CD4-positive, alpha-beta T cell treated with Interleukin-15 for 4 hours (primary cell): ENCODE data around the gene ENAH.
"Not testable (repeated sequence)": the region's sequence is repeated elsewhere in the genome, so short reads cannot be mapped to it uniquely, and the experiment has no call there.

Experiments
- DNase-seq: peaks from one replicate; pipeline ENCODE4 v3.0.0-alpha.2; 2020; ENCODE audit warnings: low spot score

ENAH gene

DNA sequence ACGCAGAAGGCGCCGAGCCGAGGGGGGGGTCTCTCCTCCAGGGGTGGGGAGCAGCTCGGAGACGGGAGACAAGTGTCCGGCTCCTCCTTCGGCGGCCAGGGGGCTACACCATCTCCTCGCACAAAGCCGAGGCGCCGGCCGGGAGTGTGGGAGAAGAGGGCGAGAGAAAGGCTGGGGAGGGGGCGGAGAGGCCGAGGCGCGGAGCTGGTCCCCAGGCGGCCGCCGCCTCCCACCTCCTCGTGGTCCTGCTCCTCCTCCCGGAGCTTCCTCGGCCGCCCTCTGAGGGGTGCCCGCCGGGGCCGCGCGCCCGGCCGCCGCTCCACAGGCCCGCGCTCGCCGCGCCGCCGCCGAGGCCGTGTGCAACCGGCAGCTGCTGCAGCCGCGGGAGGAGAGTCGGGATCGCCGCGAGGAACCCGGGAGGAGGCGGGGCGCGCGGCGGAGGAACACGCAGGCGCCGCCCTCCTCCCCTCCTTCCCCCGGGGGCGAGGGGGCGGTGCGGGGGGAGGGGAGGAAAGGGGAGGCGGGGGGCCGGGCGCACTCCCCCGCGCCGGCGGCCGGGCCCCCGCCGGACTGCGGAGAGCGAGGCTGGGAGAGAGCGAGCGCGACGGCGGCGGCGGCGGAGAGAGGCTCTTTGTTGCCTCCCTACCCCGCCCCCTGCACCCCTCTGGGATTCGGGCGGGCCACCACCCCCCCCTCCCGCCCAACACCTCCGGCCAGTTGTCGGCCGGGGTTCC, at the start of gene ENAH:
Gene ENAH (minus strand): TSS at position 395 of the 734 bp plus-strand sequence. CDS start 433 bp downstream, outside the sequence.
- no peak for DNase-seq

DNA sequence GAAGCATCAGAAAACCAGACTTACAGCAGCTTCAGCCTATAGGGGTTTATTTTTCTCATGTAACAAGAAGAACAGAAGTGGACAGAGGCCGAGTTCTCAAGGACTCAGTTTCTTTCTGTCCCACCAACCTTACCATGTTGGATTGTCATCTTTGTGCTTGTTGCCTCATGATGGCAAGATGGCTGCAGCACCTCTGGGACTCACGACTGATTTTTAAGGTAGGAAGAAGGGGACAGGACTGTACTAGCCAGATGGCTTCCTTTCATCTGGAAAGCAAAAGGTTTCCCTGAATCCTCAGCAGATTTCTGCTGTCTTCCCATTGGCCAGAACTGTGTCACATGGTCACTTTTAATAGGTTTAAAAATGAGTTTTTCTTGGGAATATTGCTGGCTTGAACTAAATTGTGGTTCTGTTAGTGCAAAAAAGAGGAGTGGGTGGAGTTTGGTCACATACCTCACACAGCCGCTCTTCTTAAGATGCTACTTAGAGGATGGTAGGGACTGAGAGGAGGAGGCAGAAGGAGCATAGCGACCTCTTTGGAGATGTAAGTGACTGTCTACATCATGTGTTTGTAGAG, 48.1 kb upstream of the ENAH start:
- no peak for DNase-seq

DNA sequence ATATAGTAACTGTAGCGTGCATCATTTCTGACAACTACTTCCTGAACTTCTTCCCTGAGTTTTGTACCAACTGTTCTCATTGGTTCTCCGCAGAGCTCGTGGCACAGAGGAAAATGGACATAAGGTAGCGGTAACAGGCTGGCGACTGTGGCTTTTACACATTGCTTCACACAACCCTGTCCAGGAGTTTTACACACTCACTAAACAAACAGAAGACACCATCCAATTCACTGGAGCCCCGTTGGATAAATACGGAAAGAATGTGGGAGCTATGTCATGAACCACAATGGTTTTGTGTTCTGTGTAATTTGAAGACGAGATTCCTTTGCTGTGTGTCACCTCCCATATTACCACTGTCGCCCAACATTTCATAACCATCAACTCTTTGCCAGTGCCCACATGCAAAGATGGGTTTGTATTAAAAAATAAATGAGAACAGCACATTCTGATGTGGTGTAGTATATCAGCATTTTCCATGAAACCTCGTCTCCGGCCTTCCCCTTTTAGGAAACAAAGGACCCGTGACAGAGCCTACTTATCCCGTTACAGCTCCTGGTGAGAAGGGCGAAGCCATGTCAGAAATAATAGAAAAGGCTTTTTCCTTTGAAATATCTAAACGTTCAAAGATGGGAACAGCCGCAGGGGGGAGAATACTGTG, 47.4 kb upstream of the ENAH start:
- no peak for DNase-seq

DNA sequence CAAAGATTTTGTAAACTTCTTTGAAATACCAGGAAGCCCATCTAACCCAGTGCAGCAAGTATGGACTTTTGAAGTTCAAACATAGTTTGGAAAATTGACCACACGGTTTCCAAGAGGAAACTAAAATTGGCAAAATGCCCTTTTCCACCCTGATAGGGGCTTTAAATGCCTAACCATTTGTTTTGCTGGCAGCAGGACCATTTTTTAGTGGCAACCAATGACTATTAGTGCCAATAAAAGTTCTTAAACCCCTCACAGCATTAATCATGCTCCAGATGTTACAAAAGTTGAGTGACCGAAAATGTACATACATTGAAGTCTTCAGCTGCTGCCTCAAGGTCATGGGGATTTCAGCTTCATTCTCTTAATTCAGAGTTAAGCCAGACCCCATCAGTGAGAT, 46.4 kb upstream of the ENAH start:
- DNase-seq = no peak

DNA sequence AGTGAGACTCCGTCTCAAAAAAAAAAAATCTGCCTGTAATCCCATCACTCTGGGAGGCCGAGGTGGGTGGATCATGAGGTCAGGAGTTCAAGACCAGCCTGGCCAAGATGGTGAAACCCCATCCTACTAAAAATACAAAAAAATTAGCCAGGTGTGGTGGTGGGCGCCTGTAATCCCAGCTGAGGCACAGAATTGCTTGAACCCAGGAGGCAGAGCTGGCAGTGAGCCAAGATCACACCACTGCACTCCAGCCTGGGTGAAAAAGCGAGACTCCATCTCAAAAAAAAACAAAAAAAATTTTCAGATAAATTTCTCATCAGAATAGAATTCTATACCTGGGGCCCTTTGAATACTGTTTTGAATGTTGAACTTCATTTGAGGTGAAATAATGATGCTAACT, 45.3 kb upstream of the ENAH start:
- DNase-seq = not testable (repeated sequence)

DNA sequence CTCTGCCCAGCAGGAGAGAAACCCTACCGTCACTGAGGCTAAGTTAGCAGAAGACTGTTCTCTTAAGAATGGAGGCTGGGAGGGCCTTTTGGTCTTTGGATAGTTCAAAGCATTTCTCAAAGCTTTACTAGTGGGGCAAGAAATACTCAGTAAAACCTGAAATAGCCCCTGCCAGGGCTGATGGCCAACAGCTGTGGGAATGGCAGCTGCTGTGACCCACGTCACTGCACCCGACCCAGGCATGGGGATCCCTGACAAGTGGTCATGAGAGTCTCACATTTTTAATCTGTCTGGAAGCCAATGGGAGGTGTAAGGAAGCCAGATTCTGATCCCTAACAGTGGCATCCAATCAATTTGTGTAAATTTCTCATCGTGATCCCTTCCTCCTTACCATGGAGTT, 44.5 kb upstream of the ENAH start:
- DNase-seq = no peak

DNA sequence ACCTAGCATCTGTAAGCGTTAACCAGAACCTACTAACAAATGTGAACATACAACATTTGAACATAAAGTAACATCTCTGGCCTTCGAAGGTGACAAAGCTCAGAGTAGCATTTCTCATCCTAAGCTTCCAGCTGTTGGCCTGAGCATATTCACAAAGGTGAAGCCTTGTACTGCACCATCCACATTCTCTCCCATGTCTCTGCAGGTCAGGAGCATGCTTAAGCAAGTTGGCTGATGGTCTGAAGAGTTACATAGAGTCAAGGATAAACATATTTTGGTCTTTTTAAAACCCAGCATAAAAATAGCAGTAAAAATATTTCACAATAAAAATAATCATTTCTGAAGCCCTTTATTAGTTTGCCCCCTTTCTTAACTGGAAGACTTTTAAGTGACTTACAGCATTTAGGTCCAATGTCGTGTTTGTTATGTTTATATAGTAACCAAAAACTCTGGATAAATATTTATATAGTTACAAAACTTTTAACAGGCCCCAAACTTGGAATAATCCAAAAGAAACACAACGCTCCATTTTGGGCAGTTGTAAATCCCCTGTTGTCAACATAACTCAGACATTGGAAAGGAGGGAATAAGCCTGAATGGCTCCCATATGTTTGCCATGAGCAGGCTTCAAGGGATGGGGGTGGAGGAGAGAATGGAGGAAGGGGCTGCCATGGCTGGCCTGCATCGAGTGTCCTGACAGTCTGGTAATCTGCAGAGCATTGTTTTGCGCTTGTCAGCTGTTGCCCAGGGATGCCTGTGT, 42.8 kb upstream of the ENAH start:
- DNase-seq = no peak

DNA sequence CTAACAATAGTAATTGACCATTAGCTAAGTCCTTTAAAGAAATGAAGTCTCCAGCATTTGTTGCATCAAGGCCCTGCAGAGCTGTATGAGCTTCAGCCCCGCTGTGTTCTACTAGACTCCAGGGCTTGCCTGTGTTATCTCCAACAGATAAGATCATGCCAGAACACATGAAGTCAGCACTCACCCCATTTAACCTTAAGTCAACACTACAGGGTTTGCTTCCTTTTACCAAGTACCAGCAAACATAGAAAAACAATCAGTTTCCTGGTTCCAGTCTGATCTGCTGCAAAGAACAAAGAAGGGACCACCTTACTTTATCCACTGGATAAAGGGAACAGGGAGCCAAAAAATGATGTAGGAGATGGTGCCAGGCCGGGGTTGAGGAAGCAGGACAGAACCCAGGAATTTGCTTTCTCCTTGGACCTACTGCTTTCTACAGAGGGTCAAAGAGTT, 41.3 kb upstream of the ENAH start:
- DNase-seq = no peak

DNA sequence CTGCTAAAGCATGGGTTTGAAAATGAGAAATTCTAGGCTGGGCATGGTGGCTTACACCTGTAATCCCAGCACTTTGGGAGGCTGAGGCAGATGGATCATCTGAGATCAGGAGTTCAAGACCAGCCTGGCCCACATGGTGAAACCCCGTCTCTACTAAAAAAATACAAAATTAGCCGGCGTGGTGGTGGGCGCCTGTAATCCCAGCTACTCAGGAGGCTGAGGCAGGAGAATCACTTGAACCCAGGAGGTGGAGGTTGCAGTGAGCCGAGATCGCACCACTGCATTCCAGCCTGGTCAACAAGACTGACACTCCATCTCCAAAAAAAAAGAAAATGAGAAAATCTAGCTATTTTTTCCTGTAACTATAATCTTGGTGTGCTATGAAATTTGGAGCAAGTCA, 40.8 kb upstream of the ENAH start:
- not testable (repeated sequence) for DNase-seq

DNA sequence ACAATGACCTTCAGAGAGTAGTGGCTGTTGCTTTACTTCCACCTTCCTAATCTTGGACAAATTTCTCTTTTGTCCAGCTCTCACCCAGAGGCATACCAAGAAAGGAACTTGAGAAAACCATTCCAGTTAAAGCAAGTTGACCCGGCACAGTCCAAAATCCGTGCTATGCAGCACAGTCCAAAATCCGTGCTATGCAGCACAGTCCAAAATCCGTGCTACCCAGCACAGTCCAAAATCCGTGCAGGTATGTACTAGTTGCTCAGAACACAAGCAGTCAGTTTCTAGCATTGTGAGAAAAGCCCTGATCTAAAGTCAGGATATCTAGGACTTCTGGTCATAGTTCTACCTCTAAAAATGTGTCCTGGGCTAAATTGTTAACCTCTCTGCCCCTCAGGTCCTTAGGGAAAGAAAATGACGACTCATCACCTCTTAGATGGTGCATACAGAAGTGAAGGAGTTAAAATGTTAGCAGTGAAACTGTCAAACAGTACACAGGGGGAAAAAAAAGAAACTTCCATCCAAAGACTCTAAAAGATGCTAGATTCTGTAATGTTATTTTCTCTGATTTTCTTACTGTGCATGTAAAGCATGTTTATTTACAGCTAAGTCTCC, 40.3 kb upstream of the ENAH start:
- DNase-seq = no peak

DNA sequence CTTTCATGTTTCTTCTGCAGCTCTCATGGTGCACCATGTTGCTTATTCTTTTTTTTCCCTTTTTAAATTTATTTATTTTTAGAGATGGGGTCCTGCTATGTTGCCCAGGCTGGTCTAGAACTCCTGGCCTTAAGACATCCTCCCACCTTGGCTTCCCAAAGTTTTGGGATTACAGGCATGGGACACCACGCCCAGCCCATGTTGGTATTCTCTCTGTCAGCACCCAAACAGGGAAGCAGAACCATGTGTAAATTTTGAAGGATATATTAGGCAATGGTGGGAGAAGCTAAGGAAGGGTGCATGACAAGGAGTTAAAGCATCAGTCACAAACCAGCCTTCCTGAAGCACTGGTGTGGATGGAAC, 39.6 kb upstream of the ENAH start:
- no peak for DNase-seq

DNA sequence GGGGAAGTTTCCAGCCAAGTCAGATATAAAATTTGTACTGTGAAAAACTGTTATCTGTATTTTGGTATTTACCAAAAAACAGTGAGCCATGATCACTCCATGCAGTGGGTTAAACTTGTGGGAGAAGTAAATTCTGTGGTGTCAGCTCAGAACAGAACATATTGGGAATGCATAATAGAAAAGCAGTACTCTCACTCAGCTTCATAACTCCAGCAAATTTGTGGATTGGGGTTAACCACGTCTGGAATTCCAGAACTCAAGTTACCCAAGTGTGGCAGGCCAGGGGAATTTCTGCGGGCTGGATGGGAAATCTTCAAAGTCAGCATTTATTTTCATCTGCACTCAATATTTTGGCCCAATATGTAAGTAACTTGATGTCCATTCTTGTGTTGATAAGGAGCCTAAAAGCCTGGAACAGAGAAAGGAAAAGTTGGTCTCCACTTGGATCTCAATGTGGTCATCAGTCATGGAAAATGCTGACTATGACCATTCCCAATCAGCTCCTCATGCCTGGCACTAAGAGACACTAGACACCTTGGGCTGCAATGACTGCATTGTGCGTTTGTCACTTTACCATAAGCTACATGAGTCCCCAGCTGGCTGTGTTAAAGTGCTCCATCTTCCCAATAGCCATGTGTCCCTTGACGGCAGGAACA, 39.1 kb upstream of the ENAH start:
- DNase-seq = no peak

DNA sequence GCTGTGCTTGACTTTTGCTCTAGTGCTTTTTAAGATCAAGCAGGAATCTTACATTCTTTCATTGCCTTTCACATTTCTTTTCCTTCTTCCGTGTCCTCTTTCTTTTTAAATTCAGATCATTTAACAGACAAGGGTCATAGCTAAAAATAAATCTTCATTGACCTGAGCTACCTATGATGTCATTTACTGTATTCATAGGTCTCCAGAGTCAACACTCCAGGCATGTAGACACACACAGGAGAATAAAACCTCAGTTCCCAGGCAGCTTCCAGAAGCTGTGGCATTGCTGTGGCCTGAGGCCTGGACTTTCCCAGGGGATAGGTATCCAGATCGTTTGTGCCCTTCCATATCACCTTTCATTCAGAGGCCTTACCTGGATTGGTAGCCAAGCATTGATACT, 38.5 kb upstream of the ENAH start:
- no peak for DNase-seq

DNA sequence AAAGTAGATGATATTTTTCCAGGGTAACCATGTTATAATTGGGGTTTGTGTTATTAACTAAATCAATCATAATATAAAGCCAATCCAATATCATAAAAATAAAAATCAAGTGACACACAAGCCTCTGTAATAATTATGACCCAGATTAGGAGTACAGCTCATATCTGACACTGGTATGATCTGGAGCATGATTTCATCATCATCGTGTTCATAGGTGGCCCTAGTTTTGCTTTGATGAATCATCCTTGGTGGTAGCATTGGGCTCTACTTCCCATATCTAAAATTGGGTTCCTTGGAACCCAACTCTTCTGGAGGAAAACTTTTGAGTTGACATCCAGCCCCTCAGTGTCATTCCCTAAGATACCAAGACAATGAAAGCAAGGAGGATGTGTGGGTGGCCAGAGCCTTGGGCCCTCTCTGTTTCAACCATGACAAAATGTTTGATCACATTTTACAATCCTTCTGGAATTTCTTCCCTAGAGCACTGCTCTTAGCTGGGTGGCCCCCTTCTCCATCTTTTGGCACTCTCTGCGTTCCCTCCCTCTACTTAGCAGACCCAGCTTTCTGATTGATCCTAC, 37.0 kb upstream of the ENAH start:
- DNase-seq = no peak

DNA sequence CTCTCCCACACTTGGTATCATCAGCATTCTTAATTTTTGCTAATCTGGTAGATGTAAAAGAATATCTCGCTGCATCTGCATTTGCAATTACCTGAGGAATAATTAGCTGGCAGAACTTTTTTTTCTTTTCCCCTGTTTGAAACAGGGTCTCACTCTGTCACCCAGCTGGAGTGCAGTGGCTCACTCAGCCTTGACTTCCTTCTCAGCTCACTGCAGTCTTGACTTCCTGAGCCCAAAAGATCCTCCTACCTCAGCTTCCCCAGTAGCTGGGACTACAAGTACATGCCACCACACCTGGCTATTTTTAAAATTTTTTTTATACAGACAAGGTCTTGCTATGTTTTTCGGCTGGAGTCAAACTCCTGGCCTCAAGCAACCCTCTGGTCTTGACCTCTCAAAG, 35.4 kb upstream of the ENAH start:
- DNase-seq = no peak

DNA sequence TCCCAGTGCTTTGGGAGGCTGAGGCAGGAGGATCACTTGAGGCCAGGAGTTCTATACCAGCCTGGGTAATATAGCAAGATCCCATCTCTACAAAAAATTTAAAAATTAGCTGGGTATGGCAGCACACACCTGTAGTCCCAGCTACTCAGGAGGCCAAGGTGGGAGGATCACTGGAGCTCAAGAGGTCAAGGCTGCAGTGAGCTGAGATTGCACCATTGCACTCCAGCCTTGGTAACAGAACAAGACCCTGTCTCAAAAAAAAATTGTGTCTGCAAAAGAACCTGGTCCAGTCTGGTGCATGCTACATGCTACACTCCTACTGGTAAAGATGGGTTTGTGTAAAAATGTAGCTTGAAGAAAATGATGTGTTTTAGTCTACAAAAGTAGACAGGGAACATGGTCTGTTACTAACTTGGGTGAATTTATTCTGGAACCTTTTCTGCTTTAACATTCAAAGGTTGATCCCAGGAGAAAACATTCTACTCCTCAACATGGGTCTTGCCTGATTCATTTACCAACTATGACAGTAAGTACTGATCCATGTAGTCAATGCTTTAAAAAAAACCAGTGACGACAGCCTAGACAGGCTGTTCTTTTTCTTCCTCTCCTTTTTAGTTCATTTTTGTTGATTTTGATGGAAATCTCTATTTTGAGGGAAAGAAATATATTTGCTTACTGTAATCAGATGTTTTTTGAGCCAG, 32.7 kb upstream of the ENAH start:
- DNase-seq = no peak

DNA sequence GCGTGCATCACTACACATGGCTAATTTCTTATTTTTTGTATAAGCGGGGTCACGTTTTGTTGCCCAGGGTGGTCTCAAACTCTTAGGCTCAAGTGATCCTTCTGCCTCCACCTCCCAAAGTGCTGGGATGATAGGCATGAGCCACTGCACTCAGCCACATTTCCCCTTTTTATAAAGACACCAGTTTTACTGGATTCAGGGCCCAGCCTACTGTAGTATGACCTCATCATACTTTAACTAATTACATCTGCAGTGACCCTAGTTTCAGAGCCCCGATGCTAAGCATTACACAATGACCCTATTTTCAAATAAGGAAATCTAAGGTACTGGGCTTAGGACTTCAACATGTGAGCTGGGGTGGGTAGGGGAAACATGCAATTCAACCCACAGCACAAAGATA, 31.8 kb upstream of the ENAH start:
- no peak for DNase-seq

DNA sequence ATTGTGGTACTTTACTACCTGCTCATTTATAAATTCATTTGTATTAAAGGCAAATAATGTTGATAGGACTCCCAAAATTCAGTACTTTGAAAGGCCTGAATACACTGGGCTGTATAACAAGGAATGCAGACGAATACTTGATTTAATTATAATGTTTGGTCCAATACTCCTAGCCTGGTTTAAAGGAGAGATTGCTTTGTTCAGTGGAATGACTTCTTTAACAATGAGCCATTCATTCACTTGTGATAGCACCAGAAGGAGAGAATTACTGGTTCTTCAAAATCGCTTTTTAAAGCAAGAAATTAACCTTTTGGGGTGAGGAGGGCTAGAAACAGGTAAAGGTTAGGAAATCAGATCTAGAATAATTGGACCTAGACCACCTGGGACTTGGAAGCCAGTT, 28.3 kb upstream of the ENAH start:
- DNase-seq = no peak

DNA sequence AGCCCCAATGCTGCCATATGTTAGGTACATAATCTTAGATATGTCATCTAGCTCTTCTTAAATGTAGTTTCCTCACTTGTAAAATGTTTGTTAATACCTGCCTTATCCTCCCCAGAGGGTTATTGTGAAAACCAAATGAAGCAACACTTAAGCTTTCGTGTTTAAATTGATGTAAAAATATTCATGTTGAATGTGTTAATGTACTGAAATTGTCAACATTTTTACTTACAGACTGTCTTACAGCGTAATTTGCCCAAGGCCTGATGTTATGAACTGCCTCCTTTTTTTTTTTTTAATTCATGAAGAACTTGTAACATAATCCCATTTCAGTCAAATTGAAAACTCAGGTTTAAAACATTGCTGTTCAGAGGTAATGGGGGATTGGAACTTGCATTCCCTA, 25.6 kb upstream of the ENAH start:
- DNase-seq = no peak

DNA sequence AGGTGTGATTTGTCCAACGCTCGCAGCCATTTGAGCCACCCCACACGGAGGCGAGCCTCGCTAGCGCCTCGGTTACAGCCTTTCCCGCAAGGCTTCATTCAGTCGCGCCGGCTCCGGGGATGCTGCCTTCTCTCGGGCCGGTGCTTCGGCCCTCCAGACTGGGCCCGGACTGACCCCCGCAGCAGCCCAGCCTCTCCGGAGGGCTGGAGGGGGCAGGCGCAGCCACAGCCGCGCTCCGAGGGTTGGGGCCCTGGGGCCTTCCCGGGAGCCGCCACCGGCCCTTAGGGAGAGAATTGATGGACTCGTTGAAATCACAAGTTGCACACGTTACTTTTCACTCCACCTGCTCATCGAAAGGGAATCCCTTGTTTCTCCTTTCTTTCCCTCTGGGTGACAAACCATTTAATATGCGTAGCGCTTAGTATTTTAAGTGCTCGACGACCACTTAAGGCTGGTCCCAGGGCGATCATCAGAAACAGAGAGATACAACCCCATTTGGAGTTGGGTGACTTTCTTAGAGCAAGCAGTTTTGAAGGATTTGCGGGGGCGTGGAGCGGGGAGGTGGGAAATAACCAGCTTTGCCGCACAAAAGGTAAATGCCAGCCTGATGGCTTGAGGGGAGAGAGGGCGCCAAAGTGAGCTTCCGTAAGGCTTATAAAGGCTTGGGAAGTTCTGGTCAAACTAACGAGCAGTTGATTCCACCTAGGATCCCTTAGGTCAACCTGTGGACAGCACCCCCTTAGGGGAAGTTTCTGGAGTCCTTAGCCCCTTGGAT, 24.6 kb upstream of the ENAH start:
- no peak for DNase-seq
